ENCODE measurements around the gene BTN2A1.

The BTN2A1 gene

DNA sequence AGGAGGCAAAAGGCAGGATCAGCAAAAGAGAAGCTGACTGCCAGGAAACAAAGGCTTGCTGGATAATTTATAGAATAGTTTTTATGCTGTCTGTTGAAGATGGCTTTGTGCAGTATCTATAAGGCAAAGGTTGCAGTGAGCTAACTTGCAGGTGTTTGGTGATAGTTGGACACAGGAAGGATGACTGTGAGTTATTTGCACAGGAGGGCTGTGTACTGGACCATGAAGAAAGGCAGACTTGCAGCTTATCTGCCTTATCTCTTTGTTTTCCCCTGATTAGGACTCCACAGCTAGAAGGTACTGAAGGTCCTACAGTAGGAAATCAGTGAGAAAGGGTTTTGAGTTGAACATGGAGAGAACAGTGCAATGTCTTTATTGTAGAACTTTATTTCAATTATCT lies 44.4 kb downstream of the BTN2A1 start:
- TF ChIP-seq SIN3A (IDR thresholded peaks at IDR 0.05; ENCODE audit: borderline replicate concordance, insufficient read depth, low read length) (no peak), FOXP2 (optimal IDR thresholded peaks at IDR 0.05; ENCODE audit: borderline replicate concordance, extremely low read depth, extremely low read length, insufficient read depth) (no peak), POLR2AphosphoS5 (IDR thresholded peaks at IDR 0.05; ENCODE audit: low read depth, low read length) (no peak), TAF1 (IDR thresholded peaks at IDR 0.05; ENCODE audit: borderline replicate concordance, insufficient read depth, low read length) (no peak)
- TF ChIP-seq, protein P1, sequence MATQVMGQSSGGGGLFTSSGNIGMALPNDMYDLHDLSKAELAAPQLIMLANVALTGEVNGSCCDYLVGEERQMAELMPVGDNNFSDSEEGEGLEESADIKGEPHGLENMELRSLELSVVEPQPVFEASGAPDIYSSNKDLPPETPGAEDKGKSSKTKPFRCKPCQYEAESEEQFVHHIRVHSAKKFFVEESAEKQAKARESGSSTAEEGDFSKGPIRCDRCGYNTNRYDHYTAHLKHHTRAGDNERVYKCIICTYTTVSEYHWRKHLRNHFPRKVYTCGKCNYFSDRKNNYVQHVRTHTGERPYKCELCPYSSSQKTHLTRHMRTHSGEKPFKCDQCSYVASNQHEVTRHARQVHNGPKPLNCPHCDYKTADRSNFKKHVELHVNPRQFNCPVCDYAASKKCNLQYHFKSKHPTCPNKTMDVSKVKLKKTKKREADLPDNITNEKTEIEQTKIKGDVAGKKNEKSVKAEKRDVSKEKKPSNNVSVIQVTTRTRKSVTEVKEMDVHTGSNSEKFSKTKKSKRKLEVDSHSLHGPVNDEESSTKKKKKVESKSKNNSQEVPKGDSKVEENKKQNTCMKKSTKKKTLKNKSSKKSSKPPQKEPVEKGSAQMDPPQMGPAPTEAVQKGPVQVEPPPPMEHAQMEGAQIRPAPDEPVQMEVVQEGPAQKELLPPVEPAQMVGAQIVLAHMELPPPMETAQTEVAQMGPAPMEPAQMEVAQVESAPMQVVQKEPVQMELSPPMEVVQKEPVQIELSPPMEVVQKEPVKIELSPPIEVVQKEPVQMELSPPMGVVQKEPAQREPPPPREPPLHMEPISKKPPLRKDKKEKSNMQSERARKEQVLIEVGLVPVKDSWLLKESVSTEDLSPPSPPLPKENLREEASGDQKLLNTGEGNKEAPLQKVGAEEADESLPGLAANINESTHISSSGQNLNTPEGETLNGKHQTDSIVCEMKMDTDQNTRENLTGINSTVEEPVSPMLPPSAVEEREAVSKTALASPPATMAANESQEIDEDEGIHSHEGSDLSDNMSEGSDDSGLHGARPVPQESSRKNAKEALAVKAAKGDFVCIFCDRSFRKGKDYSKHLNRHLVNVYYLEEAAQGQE (IDR thresholded peaks at IDR 0.05; ENCODE audit: insufficient read depth in 1 of 2, low read depth in 2 of 2, low read length in 2 of 2), result no peak

GRCh38 chr6:26502626-26503025 lies 44.9 kb downstream of the BTN2A1 start:
- TF ChIP-seq, protein P1 (IDR thresholded peaks at IDR 0.05; ENCODE audit: insufficient read depth in 1 of 2, low read depth in 2 of 2, low read length in 2 of 2), result no peak
- TF ChIP-seq SIN3A (IDR thresholded peaks at IDR 0.05; ENCODE audit: borderline replicate concordance, insufficient read depth, low read length) (no peak), POLR2AphosphoS5 (IDR thresholded peaks at IDR 0.05; ENCODE audit: low read depth, low read length) (no peak), FOXP2 (optimal IDR thresholded peaks at IDR 0.05; ENCODE audit: borderline replicate concordance, extremely low read depth, extremely low read length, insufficient read depth) (no peak), TAF1 (IDR thresholded peaks at IDR 0.05; ENCODE audit: borderline replicate concordance, insufficient read depth, low read length) (no peak)

- no peak for TF ChIP-seq SIN3A (IDR thresholded peaks at IDR 0.05; ENCODE audit: borderline replicate concordance, insufficient read depth, low read length)
- TF ChIP-seq TAF1 (IDR thresholded peaks at IDR 0.05; ENCODE audit: borderline replicate concordance, insufficient read depth, low read length), result no peak
Measured at GRCh38 chr6:26507658-26508057, 49.9 kb downstream of the BTN2A1 start.

GRCh38 chr6:26514984-26515383 lies 57.2 kb downstream of the BTN2A1 start:
- TF ChIP-seq TAF1 (IDR thresholded peaks at IDR 0.05; ENCODE audit: borderline replicate concordance, insufficient read depth, low read length) (no peak), POLR2AphosphoS5 (IDR thresholded peaks at IDR 0.05; ENCODE audit: low read depth, low read length) (no peak), SIN3A (IDR thresholded peaks at IDR 0.05; ENCODE audit: borderline replicate concordance, insufficient read depth, low read length) (no peak), FOXP2 (optimal IDR thresholded peaks at IDR 0.05; ENCODE audit: borderline replicate concordance, extremely low read depth, extremely low read length, insufficient read depth) (no peak)
- TF ChIP-seq, protein P1 (IDR thresholded peaks at IDR 0.05; ENCODE audit: insufficient read depth in 1 of 2, low read depth in 2 of 2, low read length in 2 of 2), result no peak

GRCh38 chr6:26516481-26517427 lies 59.0 kb downstream of the BTN2A1 start:
- no peak for TF ChIP-seq TAF1 (IDR thresholded peaks at IDR 0.05; ENCODE audit: borderline replicate concordance, insufficient read depth, low read length)
- TF ChIP-seq, protein P1 (IDR thresholded peaks at IDR 0.05; ENCODE audit: insufficient read depth in 1 of 2, low read depth in 2 of 2, low read length in 2 of 2), result no peak
- TF ChIP-seq POLR2AphosphoS5 (IDR thresholded peaks at IDR 0.05; ENCODE audit: low read depth, low read length), result no peak
- no peak for TF ChIP-seq FOXP2 (optimal IDR thresholded peaks at IDR 0.05; ENCODE audit: borderline replicate concordance, extremely low read depth, extremely low read length, insufficient read depth)
- no peak for TF ChIP-seq SIN3A (IDR thresholded peaks at IDR 0.05; ENCODE audit: borderline replicate concordance, insufficient read depth, low read length)
